Natural killer cell (primary cell): ENCODE measurements around the gene TLCD1. TPM values are rescaled to one million over a fixed set of nuclear protein-coding genes. Genes with fewer than 3 reads are reported as not detected.

Experiments
- ATAC-seq, 3 donors: fragments of 150-1000 bp in 2 of 3; fragments of 200-7000 bp in 1 of 3; cut with Tn5 transposase; 1 replicate in 1 of 3; 2 replicates in 2 of 3; pipeline ENCODE4 v1.10.0; 2021; ENCODE audit warnings: mild to moderate bottlenecking in 2 of 3, moderate library complexity in 2 of 3
- DNase-seq, 2 donors: peaks; one replicate each; pipeline versions ENCODE4 v3.0.0 to v3.0.0-alpha.2; 2013 to 2021; ENCODE audit warnings: mixed read lengths in 1 of 2
- H3K27ac ChIP-seq: one replicate; pipeline ENCODE4 v1.5.1; 2013; ENCODE audit warnings: mild to moderate bottlenecking, low read length
- H3K27me3 ChIP-seq: one replicate; pipeline ENCODE4 v1.6.1; 2013; ENCODE audit warnings: low read length; ENCODE audit not compliant: control insufficient read depth, insufficient read depth
- H3K36me3 ChIP-seq: one replicate; pipeline ENCODE4 v1.6.1; 2013; ENCODE audit warnings: low read length; ENCODE audit not compliant: control insufficient read depth, insufficient read depth
- H3K4me1 ChIP-seq: one replicate; pipeline ENCODE4 v1.6.1; 2013; ENCODE audit warnings: low read length; ENCODE audit not compliant: control insufficient read depth, insufficient read depth
- H3K4me3 ChIP-seq: one replicate; pipeline ENCODE4 v1.5.1; 2013; ENCODE audit warnings: low read length
- H3K9me3 ChIP-seq: one replicate; pipeline ENCODE4 v1.6.1; 2013; ENCODE audit warnings: low read length; ENCODE audit not compliant: control insufficient read depth, insufficient read depth
- H3K27ac Mint-ChIP-seq, 2 donors: one replicate each; pipeline ENCODE4 v1.8.0; 2022; ENCODE audit warnings: mild to moderate bottlenecking in 2 of 2, mixed read lengths in 2 of 2, moderate library complexity in 1 of 2
- H3K27me3 Mint-ChIP-seq, 2 donors: one replicate each; pipeline ENCODE4 v1.8.0; 2022; ENCODE audit warnings: low read depth in 2 of 2, mixed read lengths in 2 of 2
- H3K36me3 Mint-ChIP-seq: one replicate; pipeline ENCODE4 v1.8.0; 2022; ENCODE audit warnings: mixed read lengths
- H3K4me1 Mint-ChIP-seq, 2 donors: one replicate each; pipeline ENCODE4 v1.8.0; 2022; ENCODE audit warnings: mixed read lengths in 2 of 2
- H3K4me3 Mint-ChIP-seq: one replicate; pipeline ENCODE4 v1.8.0; 2022; ENCODE audit warnings: mild to moderate bottlenecking, moderate library complexity, mixed read lengths
- H3K9me3 Mint-ChIP-seq, 2 donors: one replicate each; pipeline ENCODE4 v1.8.0; 2022; ENCODE audit warnings: mixed read lengths in 2 of 2
- CTCF ChIP-seq: fragments of 200-600 bp; IDR thresholded peaks from one replicate; pipeline ENCODE4 v1.8.0; 2022; ENCODE audit warnings: antibody characterized with exemption
- WGBS: methylation state at CpG from one replicate; pipeline ENCODE4 v1.1.7; 2013; ENCODE audit warnings: missing lambda C conversion rate; ENCODE audit not compliant: insufficient coverage; 5-methylcytosine and 5-hydroxymethylcytosine counted together
- intact Hi-C: fragments of 100-400 bp; cut with micrococcal nuclease; formaldehyde crosslinking; loops from one replicate; pipeline ENCODE4 v1.14.2; 2022
- total RNA-seq, 4 donors: library from RNA; stranded (reverse); fragments of 120-200 nt in 1 of 4; gene quantifications; one replicate each; pipeline versions ENCODE4 v1.2.3 to v1.2.4, GENCODE V29; 2013 to 2022

The TLCD1 gene
- total RNA-seq, 3 donors from 2014 or later (not counting 1 experiment from before 2014, with no cell fraction given), result 1.0 TPM; not detected in 2

- Mint-ChIP-seq H3K4me1 (peaks cover 0 to 10% of the 10 kb centered on the region in 2 donors), H3K36me3 (no peaks in the 10 kb centered on the region), H3K27me3 (no peaks in the 10 kb centered on the region), H3K4me3 (no peak overlapping the region), H3K27ac (no peak overlapping the region), H3K9me3 (no peaks in the 10 kb centered on the region)
- ATAC-seq (no peak), DNase-seq (no peak)
- no peak for TF ChIP-seq CTCF
- intact Hi-C loops, result no loop called here
- no peaks in the 10 kb centered on the region for H3K27me3 ChIP-seq
- 90% methylated on average over 10 of the region's 10 CpGs for WGBS
- no peaks in the 10 kb centered on the region for H3K9me3 ChIP-seq
- no peak overlapping the region for H3K4me3 ChIP-seq
- no peaks in the 10 kb centered on the region for H3K36me3 ChIP-seq
- H3K27ac ChIP-seq, result no peak overlapping the region
- H3K4me1 ChIP-seq, result peaks cover 24% of the 10 kb centered on the region
These were observed 8.7 kb upstream of the TLCD1 start for GRCh38 chr17:28734712-28735241.

DNA sequence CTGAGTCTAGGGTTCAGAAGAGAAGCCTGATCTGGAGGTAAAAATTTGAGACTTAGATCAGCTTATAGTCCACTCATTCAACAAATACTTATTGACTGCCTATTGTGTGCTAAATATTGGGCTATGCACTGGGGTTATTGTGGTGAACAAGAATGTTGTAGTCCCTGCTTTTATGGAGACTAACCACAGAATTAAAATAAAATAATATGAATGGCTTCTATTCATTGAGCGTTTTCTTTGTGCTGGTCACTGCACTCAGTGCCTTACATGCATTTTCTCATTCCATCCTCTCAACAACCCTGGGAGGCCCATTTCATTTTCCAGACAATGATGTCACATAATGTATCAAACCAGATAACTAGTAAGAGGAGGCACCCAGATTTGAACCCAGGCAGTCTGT, 7.3 kb upstream of the TLCD1 start:
- H3K36me3 ChIP-seq, result no peaks in the 10 kb centered on the region
- TF ChIP-seq CTCF, result no peak
- no peaks in the 10 kb centered on the region for H3K9me3 Mint-ChIP-seq
- ATAC-seq (no peak), DNase-seq (no peak)
- H3K4me3 ChIP-seq, result no peak overlapping the region
- intact Hi-C loops, result no loop called here
- no peak overlapping the region for H3K27ac Mint-ChIP-seq
- H3K9me3 ChIP-seq, result no peaks in the 10 kb centered on the region
- H3K4me3 Mint-ChIP-seq, result no peak overlapping the region
- H3K27ac ChIP-seq, result no peak overlapping the region
- no peaks in the 10 kb centered on the region for H3K27me3 Mint-ChIP-seq
- H3K4me1 ChIP-seq, result peaks cover 23% of the 10 kb centered on the region
- no peaks in the 10 kb centered on the region for H3K36me3 Mint-ChIP-seq
- no peaks in the 10 kb centered on the region for H3K27me3 ChIP-seq
- peaks cover 5 to 8% of the 10 kb centered on the region in 2 donors for H3K4me1 Mint-ChIP-seq
- 86% methylated on average over 1 of the region's 1 CpG for WGBS

DNA sequence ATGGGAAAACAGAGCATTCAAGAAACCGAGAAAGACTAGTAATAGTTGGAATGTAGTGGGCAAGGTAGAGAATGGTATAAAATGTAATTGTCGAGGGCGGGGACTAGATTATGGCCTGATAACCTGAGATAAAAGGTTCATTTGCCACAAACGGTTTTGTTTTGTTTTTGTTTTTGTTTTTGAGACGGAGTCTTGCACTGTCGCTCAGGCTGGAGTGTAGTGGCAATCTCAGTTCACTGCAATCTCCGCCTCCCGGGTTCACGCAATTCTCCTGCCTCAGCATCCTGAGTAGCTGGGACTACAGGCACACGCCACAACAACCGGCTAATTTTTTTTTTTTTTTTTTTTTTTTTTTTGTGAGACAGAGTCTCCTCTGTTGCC, 3.9 kb upstream of the TLCD1 start:
- Histone ChIP-seq H3K4me1 (peaks cover 39% of the 10 kb centered on the region), H3K27me3 (no peaks in the 10 kb centered on the region), H3K9me3 (no peaks in the 10 kb centered on the region), H3K27ac (no peak overlapping the region), H3K36me3 (peaks cover 2% of the 10 kb centered on the region), H3K4me3 (no peak overlapping the region)
- Mint-ChIP-seq H3K36me3 (no peaks in the 10 kb centered on the region), H3K4me3 (no peak overlapping the region), H3K27ac (no peak overlapping the region), H3K27me3 (no peaks in the 10 kb centered on the region), H3K9me3 (no peaks in the 10 kb centered on the region), H3K4me1 (peaks cover 27 to 33% of the 10 kb centered on the region in 2 donors)
- TF ChIP-seq CTCF, result no peak
- no peak for DNase-seq
- intact Hi-C loops, result loop anchor here (5.0 kb wide), 3 partner anchors 32 to 562 kb away; partner anchors contain the start of genes FLOT2 and NUFIP2
- no peak for ATAC-seq
- whole genome bisulfite sequencing, result 87% methylated on average over 11 of the region's 11 CpGs
